H1 (cell line): ENCODE measurements around the gene GPR15LG. TPM values are rescaled to one million over a fixed set of nuclear protein-coding genes. Genes with fewer than 3 reads are reported as not detected.

Source experiments
- CHD1 ChIP-seq: IDR thresholded peaks from 2 replicates; pipeline ENCODE4 v1.6.1; 2012; ENCODE audit warnings: low read depth, low read length, improper control_type of control experiment
- CTBP2 ChIP-seq: IDR thresholded peaks from 2 replicates; pipeline ENCODE4 v1.7.0; 2011; ENCODE audit warnings: borderline replicate concordance, mild to moderate bottlenecking, moderate library complexity, mixed read lengths, low read length; ENCODE audit not compliant: insufficient read depth, insufficient read length
- NANOG ChIP-seq: IDR thresholded peaks from 2 replicates; pipeline ENCODE4 v1.6.1; 2011; ENCODE audit warnings: low read length, low read depth, mild to moderate bottlenecking, inconsistent platforms; ENCODE audit not compliant: insufficient read depth, poor library complexity, severe bottlenecking
- NRF1 ChIP-seq: IDR thresholded peaks from 2 replicates; pipeline ENCODE4 v1.6.1; 2011; ENCODE audit warnings: mild to moderate bottlenecking, low read depth, low read length, improper control_type of control experiment
- POU5F1 ChIP-seq: IDR thresholded peaks from 2 replicates; pipeline ENCODE4 v1.6.1; 2011; ENCODE audit warnings: low read depth, mild to moderate bottlenecking, low read length, moderate library complexity
- RAD21 ChIP-seq, 2 experiments: IDR thresholded peaks in 1 of 2; conservative IDR thresholded peaks in 1 of 2; 2 replicates each; pipeline ENCODE4 v1.6.1; 2011; ENCODE audit warnings: low read depth in 2 of 2, low read length in 2 of 2, improper control_type of control experiment in 1 of 2, inconsistent platforms in 1 of 2, mild to moderate bottlenecking in 1 of 2, moderate library complexity in 1 of 2
- SIRT6 ChIP-seq: IDR thresholded peaks from one replicate; pipeline ENCODE4 v1.7.1; 2012; ENCODE audit warnings: low read length, inconsistent platforms
- SIX5 ChIP-seq: IDR thresholded peaks from 2 replicates; pipeline ENCODE4 v1.6.1; 2011; ENCODE audit warnings: mild to moderate bottlenecking, low read depth, low read length
- SP4 ChIP-seq: IDR thresholded peaks from 2 replicates; pipeline ENCODE4 v1.6.1; 2012; ENCODE audit warnings: low read length, inconsistent platforms
- TBP ChIP-seq: IDR thresholded peaks from 2 replicates; pipeline ENCODE4 v1.6.1; 2011; ENCODE audit warnings: low read depth, low read length, improper control_type of control experiment
- polyA plus RNA-seq, 7 experiments: library from polyadenylated mRNA; depleted of rRNA in 3 of 7; stranded (reverse) in 5 of 7; unstranded in 2 of 7; fragments of >200 nt in 5 of 7; fragments of 200-250 nt in 2 of 7; gene quantifications; 1 replicate in 5 of 7; 2 replicates in 1 of 7; 4 replicates in 1 of 7; pipeline versions ENCODE4 v1.2.1 to v1.2.3, GENCODE V29; 2011 to 2013; ENCODE audit warnings: missing spikeins in 2 of 7, mixed read lengths in 2 of 7
- total RNA-seq: library from RNA; stranded (reverse); fragmentation: NEBNext Ultra II Directional; extraction: Animal tissue kit (Norgen Biotek cat#: 25700); gene quantifications from 2 replicates; pipeline ENCODE4 v1.2.1, GENCODE V29; 2021
- TF ChIP-seq, protein P1 (sequence below): fragments of 300-600 bp; sonication (generic); IDR thresholded peaks from 2 replicates; pipeline ENCODE4 v1.7.1; 2012; ENCODE audit warnings: low read length, moderate library complexity, mild to moderate bottlenecking, inconsistent platforms; ENCODE audit not compliant: insufficient replicate concordance
- TF ChIP-seq, protein P2 (sequence below): IDR thresholded peaks from 2 replicates; pipeline ENCODE4 v1.6.1; 2012; ENCODE audit warnings: inconsistent platforms

The GPR15LG gene
- total and polyA plus RNA-seq, 2 of the 8 experiments (the other 6 are each of a cell fraction or from before 2014, with no cell fraction given), result not detected

DNA sequence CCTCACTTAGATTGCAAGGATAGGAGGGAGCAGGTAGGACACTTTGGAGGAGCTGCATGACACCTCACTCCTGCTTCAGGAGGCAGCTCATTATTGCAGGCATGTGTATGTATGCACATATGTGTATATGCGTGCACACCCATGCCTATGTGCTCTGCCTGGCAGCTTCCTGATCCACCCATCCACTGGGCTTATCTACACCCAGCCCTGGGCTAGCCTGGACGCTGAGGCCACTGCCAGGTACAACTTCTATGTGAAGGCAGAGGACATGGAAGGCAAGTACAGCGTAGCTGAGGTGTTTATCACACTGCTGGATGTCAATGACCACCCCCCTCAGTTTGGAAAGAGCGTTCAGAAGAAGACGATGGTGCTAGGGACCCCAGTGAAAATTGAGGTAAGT, 38.4 kb downstream of the GPR15LG start (continued):
- TF ChIP-seq, protein P1, sequence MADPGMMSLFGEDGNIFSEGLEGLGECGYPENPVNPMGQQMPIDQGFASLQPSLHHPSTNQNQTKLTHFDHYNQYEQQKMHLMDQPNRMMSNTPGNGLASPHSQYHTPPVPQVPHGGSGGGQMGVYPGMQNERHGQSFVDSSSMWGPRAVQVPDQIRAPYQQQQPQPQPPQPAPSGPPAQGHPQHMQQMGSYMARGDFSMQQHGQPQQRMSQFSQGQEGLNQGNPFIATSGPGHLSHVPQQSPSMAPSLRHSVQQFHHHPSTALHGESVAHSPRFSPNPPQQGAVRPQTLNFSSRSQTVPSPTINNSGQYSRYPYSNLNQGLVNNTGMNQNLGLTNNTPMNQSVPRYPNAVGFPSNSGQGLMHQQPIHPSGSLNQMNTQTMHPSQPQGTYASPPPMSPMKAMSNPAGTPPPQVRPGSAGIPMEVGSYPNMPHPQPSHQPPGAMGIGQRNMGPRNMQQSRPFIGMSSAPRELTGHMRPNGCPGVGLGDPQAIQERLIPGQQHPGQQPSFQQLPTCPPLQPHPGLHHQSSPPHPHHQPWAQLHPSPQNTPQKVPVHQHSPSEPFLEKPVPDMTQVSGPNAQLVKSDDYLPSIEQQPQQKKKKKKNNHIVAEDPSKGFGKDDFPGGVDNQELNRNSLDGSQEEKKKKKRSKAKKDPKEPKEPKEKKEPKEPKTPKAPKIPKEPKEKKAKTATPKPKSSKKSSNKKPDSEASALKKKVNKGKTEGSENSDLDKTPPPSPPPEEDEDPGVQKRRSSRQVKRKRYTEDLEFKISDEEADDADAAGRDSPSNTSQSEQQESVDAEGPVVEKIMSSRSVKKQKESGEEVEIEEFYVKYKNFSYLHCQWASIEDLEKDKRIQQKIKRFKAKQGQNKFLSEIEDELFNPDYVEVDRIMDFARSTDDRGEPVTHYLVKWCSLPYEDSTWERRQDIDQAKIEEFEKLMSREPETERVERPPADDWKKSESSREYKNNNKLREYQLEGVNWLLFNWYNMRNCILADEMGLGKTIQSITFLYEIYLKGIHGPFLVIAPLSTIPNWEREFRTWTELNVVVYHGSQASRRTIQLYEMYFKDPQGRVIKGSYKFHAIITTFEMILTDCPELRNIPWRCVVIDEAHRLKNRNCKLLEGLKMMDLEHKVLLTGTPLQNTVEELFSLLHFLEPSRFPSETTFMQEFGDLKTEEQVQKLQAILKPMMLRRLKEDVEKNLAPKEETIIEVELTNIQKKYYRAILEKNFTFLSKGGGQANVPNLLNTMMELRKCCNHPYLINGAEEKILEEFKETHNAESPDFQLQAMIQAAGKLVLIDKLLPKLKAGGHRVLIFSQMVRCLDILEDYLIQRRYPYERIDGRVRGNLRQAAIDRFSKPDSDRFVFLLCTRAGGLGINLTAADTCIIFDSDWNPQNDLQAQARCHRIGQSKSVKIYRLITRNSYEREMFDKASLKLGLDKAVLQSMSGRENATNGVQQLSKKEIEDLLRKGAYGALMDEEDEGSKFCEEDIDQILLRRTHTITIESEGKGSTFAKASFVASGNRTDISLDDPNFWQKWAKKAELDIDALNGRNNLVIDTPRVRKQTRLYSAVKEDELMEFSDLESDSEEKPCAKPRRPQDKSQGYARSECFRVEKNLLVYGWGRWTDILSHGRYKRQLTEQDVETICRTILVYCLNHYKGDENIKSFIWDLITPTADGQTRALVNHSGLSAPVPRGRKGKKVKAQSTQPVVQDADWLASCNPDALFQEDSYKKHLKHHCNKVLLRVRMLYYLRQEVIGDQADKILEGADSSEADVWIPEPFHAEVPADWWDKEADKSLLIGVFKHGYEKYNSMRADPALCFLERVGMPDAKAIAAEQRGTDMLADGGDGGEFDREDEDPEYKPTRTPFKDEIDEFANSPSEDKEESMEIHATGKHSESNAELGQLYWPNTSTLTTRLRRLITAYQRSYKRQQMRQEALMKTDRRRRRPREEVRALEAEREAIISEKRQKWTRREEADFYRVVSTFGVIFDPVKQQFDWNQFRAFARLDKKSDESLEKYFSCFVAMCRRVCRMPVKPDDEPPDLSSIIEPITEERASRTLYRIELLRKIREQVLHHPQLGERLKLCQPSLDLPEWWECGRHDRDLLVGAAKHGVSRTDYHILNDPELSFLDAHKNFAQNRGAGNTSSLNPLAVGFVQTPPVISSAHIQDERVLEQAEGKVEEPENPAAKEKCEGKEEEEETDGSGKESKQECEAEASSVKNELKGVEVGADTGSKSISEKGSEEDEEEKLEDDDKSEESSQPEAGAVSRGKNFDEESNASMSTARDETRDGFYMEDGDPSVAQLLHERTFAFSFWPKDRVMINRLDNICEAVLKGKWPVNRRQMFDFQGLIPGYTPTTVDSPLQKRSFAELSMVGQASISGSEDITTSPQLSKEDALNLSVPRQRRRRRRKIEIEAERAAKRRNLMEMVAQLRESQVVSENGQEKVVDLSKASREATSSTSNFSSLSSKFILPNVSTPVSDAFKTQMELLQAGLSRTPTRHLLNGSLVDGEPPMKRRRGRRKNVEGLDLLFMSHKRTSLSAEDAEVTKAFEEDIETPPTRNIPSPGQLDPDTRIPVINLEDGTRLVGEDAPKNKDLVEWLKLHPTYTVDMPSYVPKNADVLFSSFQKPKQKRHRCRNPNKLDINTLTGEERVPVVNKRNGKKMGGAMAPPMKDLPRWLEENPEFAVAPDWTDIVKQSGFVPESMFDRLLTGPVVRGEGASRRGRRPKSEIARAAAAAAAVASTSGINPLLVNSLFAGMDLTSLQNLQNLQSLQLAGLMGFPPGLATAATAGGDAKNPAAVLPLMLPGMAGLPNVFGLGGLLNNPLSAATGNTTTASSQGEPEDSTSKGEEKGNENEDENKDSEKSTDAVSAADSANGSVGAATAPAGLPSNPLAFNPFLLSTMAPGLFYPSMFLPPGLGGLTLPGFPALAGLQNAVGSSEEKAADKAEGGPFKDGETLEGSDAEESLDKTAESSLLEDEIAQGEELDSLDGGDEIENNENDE, result no peak
- no peak for TF ChIP-seq SIX5
- TF ChIP-seq CTBP2, result no peak
- no peak for TF ChIP-seq RAD21 (IDR thresholded peaks at IDR 0.05 in 1 of 2, conservative IDR thresholded peaks at IDR 0.05 in 1 of 2; ENCODE audit: low read depth in 2 of 2, low read length in 2 of 2)
- no peak for TF ChIP-seq CHD1
- no peak for TF ChIP-seq SIRT6
- no peak for TF ChIP-seq TBP
- TF ChIP-seq NANOG, result no peak
- TF ChIP-seq, protein P2, sequence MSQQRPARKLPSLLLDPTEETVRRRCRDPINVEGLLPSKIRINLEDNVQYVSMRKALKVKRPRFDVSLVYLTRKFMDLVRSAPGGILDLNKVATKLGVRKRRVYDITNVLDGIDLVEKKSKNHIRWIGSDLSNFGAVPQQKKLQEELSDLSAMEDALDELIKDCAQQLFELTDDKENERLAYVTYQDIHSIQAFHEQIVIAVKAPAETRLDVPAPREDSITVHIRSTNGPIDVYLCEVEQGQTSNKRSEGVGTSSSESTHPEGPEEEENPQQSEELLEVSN, result no peak
- TF ChIP-seq NRF1, result no peak
- TF ChIP-seq POU5F1, result no peak
- TF ChIP-seq SP4, result no peak
